BJ (cell line): ENCODE measurements around the gene CMSS1. TPM values are rescaled to one million over a fixed set of nuclear protein-coding genes. Genes with fewer than 3 reads are reported as not detected.

Experiments
- CTCF ChIA-PET: fragments of 350-600 bp; formaldehyde crosslinking; extraction: SDS; loops from one replicate; lab custom pipeline; 2021; ENCODE audit warnings: antibody characterized with exemption, inconsistent platforms; lab: Yijun Ruan, JAX
- POLR2A ChIA-PET: fragments of 300-600 bp; sonication (Branson Sonifier 250); formaldehyde crosslinking; extraction: SDS; loops from one replicate; lab custom pipeline; 2021; ENCODE audit warnings: antibody characterized with exemption; lab: Charles Lee
- DNase-seq: peaks from one replicate; pipeline ENCODE4 v3.0.0-alpha.2; 2011; ENCODE audit warnings: low read depth
- H3K27me3 ChIP-seq: 2 replicates; pipeline ENCODE4 v1.6.0; 2011; ENCODE audit warnings: low read length; ENCODE audit not compliant: control insufficient read depth, insufficient read depth
- H3K36me3 ChIP-seq: 2 replicates; pipeline ENCODE4 v1.5.1; 2011; ENCODE audit warnings: low read length; ENCODE audit not compliant: control insufficient read depth, insufficient read depth
- H3K4me3 ChIP-seq: 2 replicates; pipeline ENCODE4 v1.5.1; 2011; ENCODE audit warnings: low read depth, mild to moderate bottlenecking, control low read depth, low read length
- CTCF ChIP-seq: IDR thresholded peaks from 2 replicates; pipeline ENCODE4 v1.5.1; 2011; ENCODE audit warnings: low read depth, mild to moderate bottlenecking, control low read depth, inconsistent platforms, low read length, moderate library complexity; ENCODE audit not compliant: insufficient read depth
- polyA plus RNA-seq: library from polyadenylated mRNA; depleted of rRNA; stranded (reverse); fragments of >200 nt; gene quantifications from 2 replicates; pipeline ENCODE4 v1.2.3, GENCODE V29; 2011

Gene CMSS1
- polyA plus RNA-seq, 1 experiment, result 6.7 TPM

- CTCF ChIA-PET, result interaction anchor here (1.1 kb wide), 1 partner anchor 369 kb away, joined by 3 read pairs; no protein-coding TSS in a partner anchor
Measured at GRCh38 chr3:99885085-99885484, 67.4 kb downstream of the CMSS1 start.

GRCh38 chr3:99885851-99886250 is 68.2 kb downstream of the CMSS1 start:
- no peaks in the 10 kb centered on the region for H3K27me3 ChIP-seq
- TF ChIP-seq CTCF, result no peak
- ChIA-PET POLR2A (no interaction called here), CTCF (no interaction called here)
- DNase-seq, result no peak
- H3K4me3 ChIP-seq, result no peak overlapping the region
- no peaks in the 10 kb centered on the region for H3K36me3 ChIP-seq

More at GRCh38 chr3:99885085-99885484, 67.4 kb downstream of the CMSS1 start:
- Histone ChIP-seq H3K36me3 (no peaks in the 10 kb centered on the region), H3K4me3 (no peak overlapping the region), H3K27me3 (no peaks in the 10 kb centered on the region)
- DNase-seq, result no peak
- TF ChIP-seq CTCF, result no peak
- POLR2A ChIA-PET, result no interaction called here

- no peak for TF ChIP-seq CTCF
- no peak for DNase-seq
- POLR2A ChIA-PET, result no interaction called here
- CTCF ChIA-PET, result interaction anchor here (0.7 to 1.0 kb wide), 4 partner anchors 29 to 199 kb away, joined by 3 to 4 read pairs (median 4); no protein-coding TSS in a partner anchor
- Histone ChIP-seq H3K27me3 (no peaks in the 10 kb centered on the region), H3K4me3 (no peak overlapping the region), H3K36me3 (no peaks in the 10 kb centered on the region)
Measured at GRCh38 chr3:99891610-99892285, 74.1 kb downstream of the CMSS1 start.

- ChIA-PET POLR2A (no interaction called here), CTCF (interaction anchor here (1.0 kb wide), 2 partner anchors 45 to 198 kb away, joined by 3 to 4 read pairs; no protein-coding TSS in a partner anchor)
- no peaks in the 10 kb centered on the region for H3K27me3 ChIP-seq
- no peaks in the 10 kb centered on the region for H3K36me3 ChIP-seq
- H3K4me3 ChIP-seq, result no peak overlapping the region
- DNase-seq, result no peak
- no peak for TF ChIP-seq CTCF
Measured at GRCh38 chr3:99892332-99892731, 74.7 kb downstream of the CMSS1 start.

- DNase-seq, result no peak
- POLR2A ChIA-PET, result no interaction called here
- H3K27me3 ChIP-seq, result no peaks in the 10 kb centered on the region
- TF ChIP-seq CTCF, result no peak
- CTCF ChIA-PET, result interaction anchor here (0.5 to 1.5 kb wide), 4 partner anchors 9 to 52 kb away, joined by 3 to 4 read pairs (median 3); no protein-coding TSS in a partner anchor
- no peaks in the 10 kb centered on the region for H3K36me3 ChIP-seq
- no peak overlapping the region for H3K4me3 ChIP-seq
Measured at GRCh38 chr3:99895131-99895696, 77.6 kb downstream of the CMSS1 start.
